HG03097 (cell line): ENCODE data around the gene CASP14.
"Not testable (repeated sequence)": the region's sequence is repeated elsewhere in the genome, so short reads cannot be mapped to it uniquely, and the experiment has no call there.

ENCODE experiments used
- ATAC-seq: cut with Tn5 transposase; IDR thresholded peaks from one replicate; pipeline ENCODE4 v1.9.1; 2021; ENCODE audit not compliant: unreplicated experiment, low FRiP score

Gene CASP14, protein sequence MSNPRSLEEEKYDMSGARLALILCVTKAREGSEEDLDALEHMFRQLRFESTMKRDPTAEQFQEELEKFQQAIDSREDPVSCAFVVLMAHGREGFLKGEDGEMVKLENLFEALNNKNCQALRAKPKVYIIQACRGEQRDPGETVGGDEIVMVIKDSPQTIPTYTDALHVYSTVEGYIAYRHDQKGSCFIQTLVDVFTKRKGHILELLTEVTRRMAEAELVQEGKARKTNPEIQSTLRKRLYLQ

DNA sequence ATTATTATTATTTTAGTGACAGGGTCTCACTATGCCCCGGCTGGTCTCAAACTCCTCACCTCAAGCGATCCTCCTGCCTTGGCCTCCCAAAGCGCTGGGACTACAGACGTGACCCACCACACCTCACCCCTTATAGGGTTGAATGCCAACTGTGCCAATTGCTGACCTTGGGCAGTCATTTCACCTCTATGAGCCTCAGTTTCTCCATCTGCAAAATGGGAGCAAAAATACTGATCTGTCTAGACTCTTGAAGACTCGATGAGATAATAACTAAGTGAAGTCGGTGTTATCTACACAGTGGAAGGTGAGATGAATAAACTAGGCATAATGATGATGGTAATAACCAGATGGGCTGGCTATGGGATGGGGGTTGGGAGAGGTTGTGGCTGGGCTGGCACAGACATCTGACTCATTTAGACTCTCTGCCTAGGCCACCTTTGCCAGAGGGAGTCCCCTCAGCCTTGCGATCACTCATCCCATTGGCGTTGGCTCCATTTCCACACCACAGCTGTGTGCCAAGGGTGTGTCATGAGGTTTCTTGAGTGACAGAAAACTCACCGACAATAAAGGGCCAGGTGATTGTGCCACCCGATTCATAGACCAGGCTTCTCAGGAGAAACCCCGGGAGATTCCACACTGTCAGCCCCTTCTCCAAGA lies at the start of gene CASP14:
Gene CASP14 (plus strand): TSS at position 596 of the 657 bp plus-strand sequence. CDS start 2,772 bp downstream, outside the sequence.
- ATAC-seq = no peak

DNA sequence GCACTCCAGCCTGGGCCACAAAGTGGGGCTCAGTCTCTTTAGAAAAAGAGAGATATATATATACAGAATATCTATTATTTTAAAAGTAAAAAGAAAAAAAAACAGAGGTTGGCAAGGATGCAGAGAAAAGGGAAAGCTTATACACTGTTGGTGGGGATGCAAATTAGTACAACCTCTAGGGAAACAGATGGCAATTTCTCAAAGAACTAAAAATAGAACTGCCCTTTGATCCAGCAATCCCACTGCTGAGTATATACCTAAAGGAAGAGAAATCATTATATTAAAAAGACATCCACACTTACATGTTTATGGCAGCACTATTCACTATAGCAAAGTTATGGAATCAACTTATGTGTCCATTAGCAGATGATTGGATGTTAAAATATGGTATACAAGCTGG lies 41.0 kb upstream of the CASP14 start:
- ATAC-seq = no peak

DNA sequence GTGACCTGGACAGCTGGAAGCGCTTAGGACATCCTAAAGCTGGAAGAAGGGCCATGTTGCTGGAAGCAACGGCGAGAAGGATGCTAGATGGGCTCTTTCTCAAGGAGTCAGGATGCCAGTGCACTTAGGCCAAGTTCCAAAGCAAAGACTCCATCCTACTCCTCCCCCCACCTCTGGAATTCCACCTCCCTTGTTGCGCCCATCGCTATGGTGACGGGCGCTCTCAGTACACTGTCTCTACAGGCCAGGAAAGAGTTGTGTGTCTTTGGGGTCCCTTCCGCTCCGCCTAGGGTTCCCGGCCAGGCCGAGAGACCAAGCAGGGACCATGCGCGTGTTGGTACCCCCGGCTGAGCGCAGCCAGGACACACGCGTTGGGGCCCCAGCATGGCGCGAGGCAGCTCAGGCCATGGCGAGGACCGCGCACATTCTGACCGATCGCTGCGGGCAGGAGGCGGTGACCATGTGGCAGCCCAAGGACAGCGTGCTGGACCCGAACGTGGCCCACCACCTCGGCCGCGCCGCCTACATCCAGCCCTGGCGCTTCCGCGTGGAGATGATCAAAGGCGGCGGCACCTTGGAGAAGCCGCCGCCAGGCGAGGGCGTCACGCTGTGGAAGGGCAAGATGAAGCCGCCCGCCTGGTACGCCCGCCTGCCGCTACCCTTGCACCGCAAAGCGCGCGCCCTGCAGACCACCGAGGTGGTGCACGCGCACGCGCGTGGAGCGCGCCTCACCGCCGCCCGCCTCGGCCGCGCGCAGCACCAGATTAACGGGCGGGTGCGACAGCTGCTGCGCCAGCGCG lies 38.6 kb upstream of the CASP14 start:
- ATAC-seq = no peak

DNA sequence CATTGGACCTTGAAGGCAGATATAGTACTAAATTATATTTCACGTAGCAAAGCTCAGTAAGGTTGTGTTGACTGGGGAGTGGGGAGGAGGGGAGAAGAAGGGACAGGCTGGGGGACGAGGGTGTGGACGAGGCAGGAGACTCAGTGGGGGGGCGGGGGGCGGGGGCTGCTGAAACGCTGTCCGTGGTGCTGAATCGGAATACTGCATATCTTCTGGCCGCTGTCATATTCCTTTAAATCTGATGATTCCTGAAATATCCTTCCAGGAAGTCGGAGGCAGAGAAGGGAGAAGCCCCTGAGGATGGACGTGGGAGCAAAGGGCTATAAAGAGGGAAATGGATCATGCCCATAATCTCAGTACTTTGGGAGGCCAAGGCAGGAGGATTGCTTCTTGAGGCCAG lies 34.7 kb upstream of the CASP14 start:
- no peak for ATAC-seq

DNA sequence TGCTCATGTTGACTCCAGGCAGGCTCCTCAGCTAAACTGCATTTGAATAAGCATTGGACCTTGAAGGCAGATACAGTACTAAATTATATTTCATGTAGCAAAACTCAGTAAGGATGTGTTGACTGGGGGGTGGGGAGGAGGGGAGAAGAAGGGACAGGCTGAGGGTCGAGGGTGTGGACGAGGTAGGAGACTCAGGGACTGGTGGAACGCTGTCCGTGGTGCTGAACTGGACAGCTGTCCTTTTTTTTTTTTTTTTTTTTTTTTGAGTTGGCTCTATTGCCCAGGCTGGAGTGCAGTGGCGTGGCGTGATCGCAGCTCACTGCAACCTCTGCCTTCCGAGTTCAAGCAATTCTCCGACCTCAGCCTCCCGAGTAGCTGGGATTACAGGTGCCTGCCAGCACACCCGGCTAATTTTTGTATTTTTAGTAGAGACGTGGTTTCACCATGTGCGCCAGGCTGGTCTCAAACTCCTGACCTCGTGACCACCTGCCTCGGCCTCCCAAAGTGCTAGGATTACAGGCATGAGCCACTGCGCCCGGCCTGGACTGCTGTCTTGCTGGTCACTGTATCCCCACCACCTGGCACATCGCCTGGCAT lies 33.2 kb upstream of the CASP14 start:
- ATAC-seq = no peak

DNA sequence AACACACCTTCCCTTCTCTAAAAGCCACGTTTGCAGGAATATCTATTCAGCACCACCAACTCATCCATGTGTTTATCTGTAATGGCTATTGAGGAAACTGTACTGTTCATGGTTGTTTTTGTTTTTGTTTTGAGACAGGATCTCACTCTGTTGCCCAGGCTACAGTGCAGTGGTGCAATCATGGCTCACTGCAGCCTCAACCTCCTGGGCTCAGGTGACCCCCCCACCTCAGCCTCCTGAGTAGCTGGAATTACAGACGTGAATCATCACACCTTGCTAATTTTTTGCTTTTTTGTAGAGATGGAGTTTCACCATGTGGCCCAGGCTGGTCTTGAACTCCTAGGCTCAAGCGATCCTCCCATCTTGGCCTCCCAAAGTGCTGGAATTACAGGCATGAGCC lies 30.4 kb upstream of the CASP14 start:
- not testable (repeated sequence) for ATAC-seq

DNA sequence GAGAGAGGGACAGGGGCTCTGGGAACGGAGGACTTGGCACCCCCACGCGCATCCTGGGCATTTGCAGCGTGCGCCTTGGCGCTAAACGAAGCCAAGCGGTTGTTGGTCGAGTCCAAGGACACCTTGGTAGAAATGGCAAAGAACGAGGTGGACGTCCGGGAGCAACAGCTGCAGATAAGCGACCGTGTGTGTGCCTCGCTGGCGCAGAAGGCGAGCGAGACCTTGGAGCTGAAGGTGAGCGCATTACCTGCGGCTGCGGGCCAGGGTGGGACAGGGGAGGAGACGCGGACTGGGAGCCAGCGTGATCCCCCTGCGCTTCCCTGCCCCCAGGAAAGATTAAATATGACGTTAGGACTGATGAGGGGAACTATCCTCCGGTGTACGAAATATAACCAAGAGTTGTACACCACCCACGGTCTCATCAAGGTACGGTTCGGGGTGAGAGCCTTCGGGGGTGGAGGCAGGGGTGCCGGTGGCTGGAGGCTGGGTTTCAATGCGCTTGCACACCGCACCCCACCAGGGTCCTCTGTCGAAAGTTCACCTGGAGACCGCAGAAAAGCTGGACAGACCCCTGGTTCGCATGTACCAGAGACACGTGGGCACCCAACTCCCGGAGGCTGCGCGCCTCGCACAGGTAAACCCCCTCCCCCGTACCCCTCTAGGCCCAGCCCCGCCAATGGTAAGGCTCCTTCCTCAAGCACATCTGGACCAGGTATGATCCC lies 27.8 kb upstream of the CASP14 start:
- ATAC-seq = no peak

DNA sequence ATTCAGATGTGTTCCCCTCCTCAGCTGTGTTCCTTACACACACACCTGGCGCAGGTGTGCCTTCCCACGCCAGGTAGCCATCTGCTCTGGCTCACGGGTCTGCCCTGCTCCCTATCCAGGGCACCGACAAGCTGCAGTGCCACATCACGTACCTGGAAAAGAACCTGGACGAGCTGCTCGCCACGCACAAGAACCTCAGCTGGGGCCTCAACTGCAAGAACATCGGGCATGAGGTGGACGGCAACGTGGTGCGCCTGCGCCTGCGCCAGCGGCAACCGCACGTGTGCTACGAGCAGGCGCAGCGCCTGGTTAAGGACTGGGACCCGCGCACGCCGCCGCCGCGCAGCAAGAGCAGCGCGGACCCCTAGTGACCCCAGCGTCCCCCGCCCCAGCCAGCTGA lies 26.5 kb upstream of the CASP14 start:
- no peak for ATAC-seq

DNA sequence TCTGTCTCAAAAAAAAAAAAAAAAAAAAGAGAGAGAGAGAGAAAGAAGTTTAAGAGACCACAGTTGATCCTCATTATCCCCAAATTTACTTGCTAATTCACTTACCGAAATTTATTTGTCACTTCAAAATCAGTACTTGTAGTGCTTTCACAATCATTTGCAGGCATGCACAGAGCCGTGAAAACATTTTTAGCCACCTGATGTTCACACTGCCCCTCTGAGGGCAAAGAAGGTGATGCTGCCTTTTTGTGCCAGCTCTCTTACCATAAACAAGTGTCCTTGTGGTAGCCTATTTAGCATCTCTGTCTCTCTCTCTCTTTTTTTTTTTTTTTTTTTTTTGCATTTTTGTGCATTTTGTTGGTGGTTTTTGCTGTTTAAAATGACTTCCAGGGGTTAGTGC lies 24.1 kb upstream of the CASP14 start:
- ATAC-seq = no peak

DNA sequence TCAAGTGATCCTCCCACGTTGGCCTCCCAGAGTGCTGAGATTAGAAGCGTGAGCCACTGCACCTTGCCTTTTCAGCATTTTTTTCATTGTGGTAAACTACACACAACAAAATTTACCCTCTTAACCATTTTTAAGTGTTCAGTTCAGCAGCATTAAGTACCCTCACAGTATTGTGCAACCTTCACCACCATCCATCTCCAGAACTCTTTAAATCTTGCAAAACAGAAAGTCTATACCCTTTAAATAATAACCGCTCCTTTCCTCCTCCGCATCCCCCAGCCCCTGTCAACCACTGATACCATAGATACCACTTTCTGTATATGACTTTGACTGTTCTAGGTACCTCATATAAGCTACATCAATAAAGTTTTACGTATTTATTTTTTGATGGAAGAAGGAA lies 20.8 kb upstream of the CASP14 start:
- no peak for ATAC-seq

DNA sequence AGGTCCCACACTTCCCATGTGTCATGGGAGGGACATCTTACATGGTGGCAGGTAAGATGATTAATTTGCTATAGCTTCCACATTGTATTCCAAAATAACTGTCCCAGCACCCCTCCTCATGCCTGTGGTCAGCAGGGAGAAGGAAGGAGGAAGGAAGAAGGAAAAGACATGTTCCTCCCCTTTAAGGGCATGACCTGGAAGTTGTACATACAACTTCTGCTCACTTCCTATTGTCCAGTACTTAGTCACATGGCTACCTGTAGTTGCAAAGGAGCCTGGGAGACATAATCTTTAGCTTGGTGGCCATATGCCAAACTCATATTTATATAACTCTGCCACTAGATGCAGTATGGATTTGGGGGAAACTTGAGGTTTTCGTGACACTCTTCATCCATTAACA lies 17.6 kb upstream of the CASP14 start:
- no peak for ATAC-seq

DNA sequence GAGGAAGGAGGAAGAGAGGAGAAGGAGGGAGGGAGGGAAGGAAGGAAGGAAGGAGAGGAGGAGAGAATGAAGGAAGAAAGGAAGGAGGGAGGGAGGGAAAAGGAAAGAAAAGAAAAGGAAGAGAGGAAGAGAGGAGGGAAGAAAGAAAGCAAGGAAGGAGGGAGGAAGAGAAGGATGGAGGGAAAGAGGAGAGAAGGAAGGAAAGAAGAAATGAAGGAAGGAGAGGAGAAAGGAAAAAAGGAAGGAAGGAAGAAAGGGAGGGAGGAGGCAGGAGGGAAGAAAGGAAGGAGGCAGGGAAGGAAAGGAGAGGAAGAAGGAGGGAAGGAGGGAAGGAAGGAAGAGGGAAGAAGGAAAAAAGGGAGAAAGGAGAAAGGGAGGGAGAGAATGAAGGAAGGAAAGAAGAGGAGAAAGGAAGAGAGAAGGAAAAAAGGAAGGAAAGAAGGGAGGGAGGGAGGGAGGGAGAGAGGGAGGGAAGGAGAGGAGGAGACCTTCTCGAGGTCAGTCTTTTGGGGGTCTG lies 13.4 kb upstream of the CASP14 start:
- no peak for ATAC-seq

DNA sequence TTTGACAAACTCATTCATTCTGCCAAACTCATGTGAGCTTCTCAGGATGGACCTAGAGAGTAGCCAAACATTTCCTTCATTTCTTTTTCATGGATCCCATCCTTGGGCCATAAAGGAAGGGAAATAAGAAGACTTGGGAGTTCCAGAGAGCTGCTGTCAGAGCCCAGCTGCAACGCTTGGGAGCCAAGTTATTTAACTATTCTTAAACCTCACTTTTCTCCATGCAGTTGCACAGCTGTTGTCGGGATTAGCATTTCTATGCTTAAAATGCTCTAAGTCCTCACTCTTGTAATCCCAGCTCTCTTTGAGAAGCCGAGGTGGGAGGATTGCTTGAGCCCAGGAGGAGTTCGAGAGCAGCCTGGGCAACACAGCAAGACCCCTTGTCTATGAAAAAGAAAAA lies 11.7 kb upstream of the CASP14 start:
- ATAC-seq = no peak

DNA sequence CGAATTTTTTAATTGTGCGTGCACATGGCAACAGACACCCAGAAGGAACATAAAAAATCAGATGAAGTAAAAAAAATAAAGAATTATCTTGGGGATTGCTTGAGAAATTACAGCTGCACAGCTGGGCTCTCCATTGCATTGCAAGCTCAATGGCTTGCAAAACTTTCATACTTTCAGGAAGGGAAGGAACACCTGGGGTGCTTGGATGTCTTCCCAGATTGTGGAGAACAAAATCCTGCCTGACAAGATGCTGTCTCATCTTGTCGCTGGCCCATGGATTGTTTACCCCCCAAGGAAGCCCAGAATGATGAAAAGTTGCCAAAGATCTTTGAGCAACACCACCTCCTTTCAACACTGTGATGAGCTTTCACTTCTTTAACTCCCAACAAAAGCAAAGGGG lies 11.0 kb upstream of the CASP14 start:
- no peak for ATAC-seq

DNA sequence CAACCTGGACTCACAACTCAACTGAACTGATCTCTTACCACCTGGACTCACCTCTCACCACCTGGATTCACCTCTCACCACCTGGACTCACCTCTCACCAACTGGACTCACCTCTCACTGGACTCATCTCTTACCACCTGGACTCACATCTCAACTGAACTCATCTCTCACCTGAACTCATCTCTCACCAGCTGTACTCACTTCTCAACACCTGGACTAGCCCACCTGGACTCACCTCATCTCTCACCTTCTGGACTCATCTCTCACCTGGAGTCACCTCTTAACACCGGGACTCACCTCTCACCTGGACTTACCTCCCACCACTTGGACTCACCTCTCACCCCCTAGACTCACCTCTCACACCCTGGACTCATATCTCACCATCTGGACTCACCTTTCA lies 7.3 kb upstream of the CASP14 start:
- ATAC-seq = no peak

DNA sequence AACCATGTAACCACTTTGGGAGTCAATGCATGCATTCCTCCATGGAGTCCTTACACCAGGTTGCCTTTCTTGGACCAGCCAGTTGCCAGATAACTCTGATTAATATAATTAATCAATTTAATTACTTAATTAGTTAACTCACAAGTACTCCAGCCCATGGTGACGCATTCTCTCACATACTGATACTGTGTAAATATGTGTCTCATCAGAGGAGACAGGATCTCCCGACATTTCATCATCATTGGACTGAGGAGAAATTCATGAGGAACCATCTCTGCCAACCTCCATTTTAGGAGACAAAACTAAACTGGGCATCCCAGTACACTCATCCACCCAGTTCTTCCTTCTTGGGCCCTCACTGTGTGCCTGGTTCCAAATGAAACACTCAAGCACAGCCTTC lies 6.5 kb upstream of the CASP14 start:
- ATAC-seq = no peak

DNA sequence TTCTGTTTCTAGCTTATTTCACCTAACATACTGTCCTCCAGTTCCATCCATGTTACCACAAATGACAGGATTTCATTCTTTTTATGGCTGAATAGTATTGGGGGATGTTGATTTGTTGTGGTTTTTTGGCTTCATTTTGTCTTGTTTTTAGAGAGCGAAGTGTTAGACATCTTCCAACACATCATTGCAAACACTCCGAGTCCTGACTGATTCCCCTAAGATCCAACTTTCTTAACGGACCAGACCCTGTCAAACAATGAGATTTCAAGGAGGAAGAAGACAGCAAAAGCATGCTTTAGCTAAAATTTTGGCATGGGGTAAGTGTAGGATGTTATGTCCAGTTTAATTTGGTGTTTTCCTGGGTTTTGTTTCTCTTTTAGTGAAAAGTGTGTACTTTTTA lies 3.8 kb upstream of the CASP14 start:
- no peak for ATAC-seq

DNA sequence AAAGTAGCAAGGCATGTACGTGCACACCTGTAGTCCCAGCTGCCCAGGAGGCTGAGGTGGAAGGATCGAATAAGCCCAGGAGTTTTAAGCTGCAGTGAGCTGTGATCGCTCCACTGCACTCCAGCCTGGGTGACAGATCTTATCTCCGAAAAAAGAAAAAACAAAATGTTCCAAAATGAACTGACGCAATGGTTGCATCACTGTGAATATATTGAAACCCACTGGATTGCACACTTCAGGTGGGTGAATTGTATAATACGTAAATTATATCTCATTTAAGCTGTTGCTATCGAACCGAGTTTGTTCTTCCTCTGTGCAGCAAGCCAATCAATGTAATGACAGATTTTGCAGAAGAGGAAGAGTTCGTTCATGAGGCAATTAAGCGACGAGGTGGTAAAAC lies 1.6 kb upstream of the CASP14 start:
- no peak for ATAC-seq

DNA sequence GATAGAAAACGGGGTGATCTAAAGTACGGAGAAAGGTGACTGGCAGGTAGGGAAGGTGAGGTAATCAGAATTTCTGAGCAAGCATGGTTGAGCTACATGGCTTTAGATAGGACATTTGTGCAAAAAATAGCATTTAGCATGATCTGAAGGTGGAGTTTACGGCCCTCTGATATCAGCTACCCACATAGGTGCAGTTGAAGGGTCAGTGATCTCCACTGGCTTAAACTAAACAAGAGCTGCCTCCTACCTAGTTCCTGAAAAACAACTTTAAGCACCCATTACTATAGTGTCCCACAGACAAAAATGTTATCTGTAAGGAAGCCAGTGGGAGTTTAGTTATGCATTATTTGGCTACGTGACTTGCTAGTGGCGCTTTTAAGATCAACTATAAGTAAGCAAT lies 1.2 kb upstream of the CASP14 start:
- ATAC-seq = no peak

DNA sequence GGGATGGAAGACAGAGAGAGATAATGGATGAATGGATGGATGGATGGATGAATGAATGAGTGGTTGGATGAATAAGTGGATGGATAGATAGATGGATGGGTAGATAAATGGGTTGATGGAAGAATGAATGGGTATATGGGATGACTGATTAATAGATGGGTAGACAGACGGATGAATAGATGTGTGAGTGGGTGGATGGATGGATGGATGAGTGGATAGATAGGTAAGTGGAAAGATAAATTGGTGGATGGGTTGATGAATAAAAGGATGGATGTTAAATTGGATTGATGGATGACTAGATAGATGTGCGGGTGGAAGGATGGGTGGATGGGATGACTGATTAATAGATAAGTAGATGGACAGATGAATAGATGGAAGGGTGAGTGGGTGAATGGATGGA lies 1.4 kb downstream of the CASP14 start:
- ATAC-seq = no peak

DNA sequence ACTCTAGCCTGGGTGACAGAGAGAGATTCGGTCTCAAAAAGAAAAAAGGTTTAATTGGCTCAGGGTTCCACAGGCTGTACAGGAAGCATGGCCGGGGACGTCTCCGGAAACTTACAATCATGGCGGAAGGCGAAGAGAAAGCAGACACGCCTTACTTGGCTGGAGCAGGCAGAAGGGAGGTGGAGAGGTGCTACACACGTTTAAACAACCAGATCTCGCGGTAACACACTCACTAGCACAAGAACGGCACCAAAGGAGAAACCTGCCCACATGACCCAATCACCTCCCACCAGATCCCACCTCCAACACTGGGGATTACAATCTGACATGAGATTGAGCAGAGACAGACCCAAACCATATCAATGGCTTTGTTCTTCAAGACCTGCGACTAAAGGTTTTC lies 12.8 kb downstream of the CASP14 start:
- no peak for ATAC-seq
